Smooth muscle cell (in vitro differentiated cells): ENCODE measurements around the gene ARHGAP15. TPM values are rescaled to one million over a fixed set of nuclear protein-coding genes. Genes with fewer than 3 reads are reported as not detected.

Experiments used
- DNase-seq: peaks from one replicate; lab custom pipeline; 2025; ENCODE audit not compliant: unreplicated experiment; lab: John Stamatoyannopoulos, UW
- H2AFZ ChIP-seq: fragments of 200-600 bp; sonication (generic); 2 replicates; pipeline ENCODE4 v1.6.0; 2016; ENCODE audit warnings: antibody characterized with exemption, low read depth, mild to moderate bottlenecking
- H3F3A ChIP-seq: fragments of 200-600 bp; sonication (generic); 2 replicates; pipeline ENCODE4 v1.6.0; 2017; ENCODE audit warnings: antibody characterized with exemption, low read depth
- H3K27ac ChIP-seq: fragments of 200-600 bp; sonication (generic); 2 replicates; pipeline ENCODE4 v1.5.1; 2016; ENCODE audit warnings: low read depth, mild to moderate bottlenecking
- H3K27me3 ChIP-seq: fragments of 200-600 bp; sonication (generic); 2 replicates; pipeline ENCODE4 v1.6.1; 2016; ENCODE audit warnings: low read depth, mild to moderate bottlenecking
- H3K36me3 ChIP-seq: fragments of 200-600 bp; sonication (generic); 2 replicates; pipeline ENCODE4 v1.5.1; 2016; ENCODE audit warnings: low read depth
- H3K4me1 ChIP-seq: fragments of 200-600 bp; sonication (generic); 2 replicates; pipeline ENCODE4 v1.5.1; 2016; ENCODE audit warnings: low read depth
- H3K4me2 ChIP-seq: fragments of 200-600 bp; sonication (generic); 2 replicates; pipeline ENCODE4 v1.6.0; 2016; ENCODE audit warnings: mild to moderate bottlenecking
- H3K4me3 ChIP-seq: fragments of 200-600 bp; sonication (generic); 2 replicates; pipeline ENCODE4 v1.5.1; 2016; ENCODE audit warnings: mild to moderate bottlenecking
- H3K79me2 ChIP-seq: fragments of 200-600 bp; sonication (generic); 2 replicates; pipeline ENCODE4 v1.6.0; 2016; ENCODE audit warnings: low read depth, mild to moderate bottlenecking
- H3K9ac ChIP-seq: fragments of 200-600 bp; sonication (generic); 2 replicates; pipeline ENCODE4 v1.6.0; 2016; ENCODE audit warnings: low read depth
- H3K9me3 ChIP-seq: fragments of 200-600 bp; sonication (generic); replicated peaks from 2 replicates; pipeline ENCODE4 v1.5.1; 2016; ENCODE audit warnings: low read depth
- H4K20me1 ChIP-seq: fragments of 200-600 bp; sonication (generic); 2 replicates; pipeline ENCODE4 v1.6.0; 2016; ENCODE audit warnings: low read depth
- CTCF ChIP-seq: fragments of 200-600 bp; sonication (generic); IDR thresholded peaks from 2 replicates; pipeline ENCODE4 v1.5.1; 2017; ENCODE audit warnings: borderline replicate concordance, mild to moderate bottlenecking, antibody characterized with exemption; ENCODE audit not compliant: insufficient read depth, poor library complexity, severe bottlenecking
- WGBS: methylation state at CpG from one replicate; pipeline ENCODE4 v1.1.7; 2016; ENCODE audit warnings: low lambda C conversion rate; 5-methylcytosine and 5-hydroxymethylcytosine counted together
- polyA plus RNA-seq: library from polyadenylated mRNA; unstranded; fragments of >200 nt; fragmentation: Nextera tagmentation; extraction: Ambion mirVana; gene quantifications from 2 replicates; pipeline ENCODE4 v1.2.1, GENCODE V29; 2016
- total RNA-seq: library from RNA; depleted of rRNA; stranded (reverse); fragments of >200 nt; gene quantifications from 2 replicates; pipeline ENCODE4 v1.2.3, GENCODE V29; 2014

The ARHGAP15 gene
- total and polyA plus RNA-seq, 2 experiments from 2014 or later: not detected

DNA sequence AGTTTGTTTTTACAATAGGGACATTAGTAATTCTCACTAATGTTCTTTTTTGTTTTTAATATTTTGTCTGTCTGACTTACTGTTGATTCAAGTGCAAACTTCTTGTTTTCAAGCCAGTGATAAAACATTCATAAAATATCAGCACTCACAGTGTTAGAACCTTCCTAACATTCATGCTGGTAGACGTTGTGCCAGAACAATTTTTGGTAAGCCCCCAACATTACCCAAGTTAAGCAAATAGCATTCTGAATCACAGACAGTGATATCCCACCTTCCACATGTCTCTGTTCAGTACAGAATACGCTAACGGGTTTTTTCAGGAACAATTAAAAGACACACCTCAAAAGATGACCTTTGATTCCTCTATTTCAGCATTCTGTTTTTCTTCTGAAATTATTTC is 390.3 kb downstream of the ARHGAP15 start:
- WGBS: 96% methylated on average over 3 of the region's 3 CpGs
- no peak overlapping the region for H3K27ac ChIP-seq
- H3K79me2 ChIP-seq: no peaks in the 10 kb centered on the region
- no peaks in the 10 kb centered on the region for H3K9me3 ChIP-seq
- peaks cover 13% of the 10 kb centered on the region for H3K4me1 ChIP-seq
- H4K20me1 ChIP-seq: no peaks in the 10 kb centered on the region
- H3K4me2 ChIP-seq: no peak overlapping the region
- no peaks in the 10 kb centered on the region for H3F3A ChIP-seq
- no peak overlapping the region for H3K9ac ChIP-seq
- H3K27me3 ChIP-seq: no peaks in the 10 kb centered on the region
- no peaks in the 10 kb centered on the region for H3K36me3 ChIP-seq
- no peak for TF ChIP-seq CTCF
- no peak for DNase-seq
- no peak overlapping the region for H2AFZ ChIP-seq
- no peak overlapping the region for H3K4me3 ChIP-seq

GRCh38 chr2:143521396-143521795 is 392.2 kb downstream of the ARHGAP15 start:
- Histone ChIP-seq H3K36me3 (no peaks in the 10 kb centered on the region), H3K9ac (no peak overlapping the region), H2AFZ (no peak overlapping the region), H3K4me2 (no peak overlapping the region), H4K20me1 (no peaks in the 10 kb centered on the region), H3K27ac (no peak overlapping the region), H3K27me3 (no peaks in the 10 kb centered on the region), H3K4me3 (no peak overlapping the region), H3K9me3 (no peaks in the 10 kb centered on the region), H3K4me1 (peaks cover 32% of the 10 kb centered on the region), H3F3A (no peaks in the 10 kb centered on the region), H3K79me2 (no peaks in the 10 kb centered on the region)
- DNase-seq: no peak
- WGBS: 78% methylated on average over 3 of the region's 3 CpGs
- TF ChIP-seq CTCF: no peak

- Histone ChIP-seq H4K20me1 (no peaks in the 10 kb centered on the region), H2AFZ (no peak overlapping the region), H3K4me3 (no peak overlapping the region), H3K27me3 (no peaks in the 10 kb centered on the region), H3K27ac (peak overlapping the region; percentile 3), H3F3A (no peaks in the 10 kb centered on the region), H3K4me2 (no peak overlapping the region), H3K4me1 (peaks cover 42% of the 10 kb centered on the region), H3K36me3 (no peaks in the 10 kb centered on the region), H3K9me3 (no peaks in the 10 kb centered on the region), H3K9ac (no peak overlapping the region), H3K79me2 (no peaks in the 10 kb centered on the region)
- TF ChIP-seq CTCF: no peak
- WGBS: 96% methylated on average over 2 of the region's 2 CpGs
- no peak for DNase-seq
Observed at GRCh38 chr2:143522699-143523098, 393.5 kb downstream of the ARHGAP15 start.

DNA sequence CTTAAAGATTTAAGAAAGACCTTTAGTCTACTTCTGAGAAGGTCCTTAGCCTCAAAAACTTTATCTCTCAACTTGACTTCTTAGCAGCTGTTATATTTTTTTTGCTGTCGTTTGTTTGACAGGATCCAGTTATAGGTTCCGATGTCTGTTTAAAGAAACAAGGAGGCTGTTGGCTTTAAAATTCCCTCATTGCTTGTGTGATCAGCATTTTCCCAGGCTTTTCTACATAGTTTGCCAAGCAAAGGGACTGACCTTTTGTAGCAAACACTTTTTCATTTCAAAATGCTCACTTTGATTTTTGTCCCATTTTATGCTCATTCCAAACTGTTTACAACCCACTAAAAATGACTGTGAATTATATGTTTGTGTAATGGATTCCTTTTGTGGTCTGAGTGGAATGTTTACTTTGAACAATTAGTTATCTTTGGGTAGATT is 394.9 kb downstream of the ARHGAP15 start:
- TF ChIP-seq CTCF: no peak
- 6% methylated on average over 2 of the region's 2 CpGs for WGBS
- no peak for DNase-seq
- Histone ChIP-seq H3F3A (no peaks in the 10 kb centered on the region), H3K27ac (peak overlapping the region; percentile 91), H4K20me1 (no peaks in the 10 kb centered on the region), H3K9ac (peak overlapping the region; percentile 67), H3K4me3 (peak overlapping the region; percentile 20), H3K9me3 (no peaks in the 10 kb centered on the region), H3K4me2 (peak overlapping the region; percentile 75), H3K27me3 (no peaks in the 10 kb centered on the region), H3K36me3 (no peaks in the 10 kb centered on the region), H2AFZ (peak overlapping the region; percentile 68), H3K79me2 (no peaks in the 10 kb centered on the region), H3K4me1 (peaks cover 55% of the 10 kb centered on the region)
